GF-D8 (cell line): ENCODE measurements around the gene SIM1.

Experiments
- DNase-seq: peaks from one replicate; lab custom pipeline; 2025; lab: John Stamatoyannopoulos, UW

SIM1 gene

DNA sequence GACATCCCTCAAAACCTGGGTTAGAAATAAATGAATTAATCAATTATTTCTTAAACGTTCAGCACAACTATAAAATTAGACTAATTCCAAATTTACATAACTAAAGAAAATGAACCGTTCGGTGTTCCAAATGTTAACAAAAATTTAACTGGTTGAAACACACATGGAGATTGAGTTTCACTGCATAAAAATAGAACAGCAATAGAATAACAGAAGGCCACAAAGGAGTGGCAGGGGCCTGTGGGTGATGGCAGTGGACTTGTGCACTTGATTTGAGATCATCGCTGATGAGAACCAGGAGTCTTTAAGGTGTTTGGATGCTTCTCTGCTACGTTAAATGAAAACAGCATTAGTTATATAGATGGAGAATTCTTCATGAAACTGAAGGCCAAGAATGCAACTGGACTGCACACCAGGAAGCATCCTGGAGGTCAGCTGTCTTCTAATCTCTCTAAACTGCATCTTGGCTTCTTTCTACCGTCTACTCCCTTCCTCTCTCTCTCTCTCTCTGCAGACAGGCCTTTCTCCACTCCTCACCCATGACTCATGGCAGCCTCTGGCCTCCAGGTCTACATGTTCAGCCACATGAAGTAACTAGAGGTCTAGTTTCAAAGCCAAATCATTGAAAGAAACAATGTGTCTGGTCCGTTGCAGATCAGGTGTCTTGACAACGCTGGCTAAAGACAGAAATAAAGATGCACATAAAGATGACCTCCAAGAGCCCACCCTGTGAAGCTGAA, 111.3 kb downstream of the SIM1 start:
- no peak for DNase-seq

DNA sequence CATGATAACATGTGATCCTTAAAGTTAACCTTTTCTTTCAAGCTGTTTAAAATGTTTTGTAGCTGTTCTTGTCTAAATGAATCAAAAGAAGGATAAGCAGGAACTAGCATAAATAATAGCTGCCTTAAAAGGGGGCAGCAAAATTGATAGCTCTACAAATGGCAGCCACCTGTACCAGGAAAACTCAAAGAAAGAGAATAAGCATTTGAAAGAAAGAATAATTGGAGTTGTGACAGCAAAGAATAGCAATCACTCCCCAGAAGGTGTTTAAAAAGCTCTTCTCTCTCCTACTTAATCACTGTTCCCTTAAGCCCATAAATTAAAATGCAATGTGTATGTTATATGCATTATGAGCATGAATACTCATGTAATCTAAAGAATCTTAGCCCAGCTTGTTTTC, 114.6 kb downstream of the SIM1 start:
- DNase-seq: no peak

DNA sequence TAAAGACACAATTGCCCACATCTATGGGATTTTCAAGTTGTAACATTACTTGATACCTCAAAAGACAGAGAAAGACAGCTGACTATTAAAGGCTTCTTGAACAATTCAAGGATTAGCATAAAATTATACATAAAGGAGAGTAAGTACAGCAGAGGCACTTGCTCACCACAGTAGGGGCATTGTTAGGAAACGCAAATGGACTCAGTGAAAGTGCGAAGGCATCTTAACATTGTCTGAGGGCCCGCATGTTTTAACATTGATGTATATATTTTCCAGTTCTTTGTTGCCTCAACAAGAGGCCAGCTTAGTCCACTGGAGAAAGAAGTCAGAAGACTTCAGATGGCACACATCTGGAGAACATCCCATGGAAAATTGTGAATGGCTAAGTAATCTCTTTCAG, 115.4 kb downstream of the SIM1 start:
- DNase-seq: no peak

DNA sequence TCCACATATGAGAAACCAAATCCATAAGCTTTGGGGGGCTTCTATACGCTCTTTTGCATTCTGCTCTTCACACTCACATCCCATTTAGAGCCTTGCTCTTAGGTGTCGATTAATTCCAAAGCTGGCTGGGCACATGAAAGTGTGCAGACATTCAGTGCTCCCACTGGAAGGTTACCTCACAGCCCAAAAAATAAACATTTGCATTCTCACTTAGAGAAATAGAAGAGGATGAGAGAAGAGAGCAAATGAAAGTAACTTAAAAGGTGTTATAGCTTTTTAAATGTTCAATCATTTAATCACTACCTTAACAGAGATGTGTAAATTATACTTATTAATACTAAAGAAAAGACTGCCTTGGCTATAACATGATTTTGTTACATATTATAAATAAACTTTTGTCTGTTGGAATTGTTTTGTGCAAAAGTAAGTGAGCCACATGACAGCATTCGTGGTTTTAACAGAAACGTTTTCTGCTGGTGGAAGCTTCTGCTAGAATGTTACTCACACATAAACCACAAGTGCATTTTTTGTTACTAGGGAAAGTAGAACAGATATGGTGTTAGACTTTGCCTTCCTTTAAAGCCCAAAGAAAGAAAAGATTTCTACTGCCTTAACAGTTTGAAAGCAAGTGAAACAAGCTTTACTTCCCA, 116.7 kb downstream of the SIM1 start:
- DNase-seq: no peak

GRCh38 chr6:100346828-100347227, 117.9 kb downstream of the SIM1 start:
- DNase-seq: no peak

DNA sequence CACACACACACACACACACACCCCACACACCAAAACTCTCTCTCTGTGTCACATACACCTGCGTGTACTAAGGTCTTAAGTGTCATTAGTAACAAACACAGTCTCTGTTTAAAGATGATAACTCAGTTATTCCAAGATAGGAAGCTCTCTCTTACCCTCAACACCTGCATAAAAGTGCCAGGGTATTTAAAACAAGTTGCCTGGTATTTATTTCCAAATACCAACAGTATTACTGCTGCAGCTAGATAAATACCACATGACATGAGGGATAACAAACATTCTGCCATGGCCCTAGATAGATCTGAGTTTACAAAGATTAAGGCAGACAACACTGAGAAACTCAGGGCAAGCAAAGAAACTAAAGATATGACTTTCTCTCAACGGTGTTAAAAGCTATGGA, 118.5 kb downstream of the SIM1 start:
- no peak for DNase-seq

GRCh38 chr6:100344761-100345160, 120.0 kb downstream of the SIM1 start:
- DNase-seq: no peak

GRCh38 chr6:100344321-100344720, 120.4 kb downstream of the SIM1 start:
- DNase-seq: no peak

GRCh38 chr6:100343316-100344077, 121.2 kb downstream of the SIM1 start:
- no peak for DNase-seq

DNA sequence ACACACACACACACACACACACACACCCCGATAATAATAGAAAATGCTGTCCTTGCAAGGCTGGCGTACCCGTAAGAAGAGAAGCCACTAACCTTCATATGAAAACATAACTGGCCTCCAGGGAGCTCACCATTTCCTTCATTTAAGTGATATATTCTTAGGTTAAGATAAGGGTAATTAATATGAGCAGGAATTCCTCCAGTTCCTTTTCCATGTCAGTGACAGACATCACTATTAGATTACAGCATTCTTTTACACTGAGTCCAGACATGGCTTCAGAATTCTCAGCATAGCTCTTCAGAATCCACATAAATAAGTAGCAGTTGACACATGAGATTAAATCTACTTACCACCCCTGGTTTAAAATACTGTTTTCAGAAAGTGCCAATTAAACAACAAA, 121.9 kb downstream of the SIM1 start:
- DNase-seq: no peak

- no peak for DNase-seq
Observed at GRCh38 chr6:100339574-100340255, 125.0 kb downstream of the SIM1 start.

DNA sequence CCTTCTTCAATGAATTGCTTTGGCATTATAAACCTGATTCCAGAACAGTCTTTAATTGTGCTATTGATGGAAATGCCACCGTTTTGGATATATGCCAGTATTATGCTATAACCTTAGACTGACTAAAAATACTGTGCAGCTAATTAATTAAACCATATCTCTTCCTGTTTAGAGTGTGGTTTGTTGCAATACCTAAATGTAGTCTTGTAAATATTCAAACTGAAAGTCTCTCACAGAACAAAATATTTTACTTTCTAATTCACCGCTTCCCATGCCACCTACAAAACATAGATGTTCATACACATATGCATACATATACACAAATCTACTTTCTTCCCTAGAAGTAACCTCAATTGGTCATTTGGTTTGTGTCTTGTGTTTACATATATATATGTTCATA, 126.6 kb downstream of the SIM1 start:
- no peak for DNase-seq

GRCh38 chr6:100336876-100337275, 127.8 kb downstream of the SIM1 start:
- DNase-seq: no peak

- DNase-seq: no peak
Observed at GRCh38 chr6:100335991-100336390, 128.7 kb downstream of the SIM1 start.
